Adrenal gland (tissue), 5 donors: Measurements from ENCODE around the gene FCRL1.

Experiments
- CTCF ChIP-seq, 6 experiments: fragments of 450-650 bp in 4 of 6; fragments of 200-600 bp in 2 of 6; sonication (generic) in 1 of 6; IDR thresholded peaks; 1 replicate in 5 of 6; 2 replicates in 1 of 6; pipeline versions ENCODE4 v1.5.1 to v1.8.0; 2016 to 2021; ENCODE audit warnings: antibody characterized with exemption in 6 of 6, mild to moderate bottlenecking in 2 of 6, moderate library complexity in 1 of 6
- POLR2A ChIP-seq, 2 donors: fragments of 450-650 bp; IDR thresholded peaks; one replicate each; pipeline ENCODE4 v1.6.1; 2017; ENCODE audit warnings: antibody characterized with exemption in 2 of 2, mild to moderate bottlenecking in 2 of 2, moderate library complexity in 1 of 2
- donor health status: DM: no; HTN: no; CAD: no.

GRCh38 chr1:157841708-157842107 is 21.8 kb upstream of the FCRL1 start, which contains the start of gene CD5L:
- TF ChIP-seq CTCF (IDR thresholded peaks at IDR 0.05) (no peak), POLR2A (IDR thresholded peaks at IDR 0.05) (no peak)
